Measurements from ENCODE around the gene ULK3. TPM values are rescaled to one million over a fixed set of nuclear protein-coding genes. Genes with fewer than 3 reads are reported as not detected.

ULK3 gene
- total and polyA plus RNA-seq, 2 of the 4 experiments (the other 2 are of a cell fraction): 11.8 to 22.7 TPM

- Histone ChIP-seq H4K8ac (ENCODE audit: low read depth in 2 of 2, low read length in 2 of 2) (no peak overlapping the region), H2BK120ac (ENCODE audit: low read depth, low read length) (no peak overlapping the region), H3K4me1 (ENCODE audit: control insufficient read depth, insufficient read depth, low read length) (peaks cover 18% of the 10 kb centered on the region), H3K14ac (replicated peaks; ENCODE audit: low read depth, low read length) (no peak overlapping the region), H3K23ac (ENCODE audit: low read depth, low read length) (peak overlapping the region; percentile 50; the same call in 1 of the 2 replicates), H4K20me1 (ENCODE audit: insufficient read depth, low read length) (peaks cover 64% of the 10 kb centered on the region), H3K79me1 (ENCODE audit: low read depth in 1 of 2, low read length in 2 of 2) (peaks cover 13 to 76% of the 10 kb centered on the region in 2 experiments; a peak in 3 of 4 replicates), H3K4ac (ENCODE audit: low read depth, low read length) (no peak overlapping the region), H4K5ac (ENCODE audit: low read depth, low read length) (no peak overlapping the region), H3K9me1 (ENCODE audit: insufficient read depth, low read length) (peaks cover 38% of the 10 kb centered on the region), H3K4me2 (ENCODE audit: low read depth, low read length) (no peak overlapping the region), H3K56ac (ENCODE audit: extremely low read depth, insufficient read depth, low read length) (no peak overlapping the region), H2BK15ac (ENCODE audit: low read depth, low read length) (no peak overlapping the region), H4K91ac (ENCODE audit: insufficient read depth, low read depth, low read length) (no peak overlapping the region), H2BK5ac (ENCODE audit: low read depth, low read length, poor library complexity, severe bottlenecking) (no peak overlapping the region), H2AK9ac (replicated peaks; ENCODE audit: low read depth, low read length, poor library complexity) (no peak overlapping the region), H3K36me3 (ENCODE audit: control insufficient read depth, insufficient read depth, low read length) (peaks cover 2% of the 10 kb centered on the region), H3K27ac (ENCODE audit: insufficient read depth, low read length) (no peak overlapping the region), H3K27me3 (ENCODE audit: control insufficient read depth, insufficient read depth, low read length) (no peaks in the 10 kb centered on the region), H2AK5ac (ENCODE audit: low read depth, low read length) (no peak overlapping the region), H2BK20ac (ENCODE audit: low read depth, low read length) (no peak overlapping the region), H3K18ac (ENCODE audit: low read depth, low read length) (no peak overlapping the region), H3K9me3 (ENCODE audit: control insufficient read depth, insufficient read depth, low read length) (no peaks in the 10 kb centered on the region), H2AFZ (replicated peaks; ENCODE audit: low read length, poor library complexity) (no peak overlapping the region), H3K9ac (ENCODE audit: low read depth, low read length) (no peak overlapping the region), H3K4me3 (ENCODE audit: insufficient read depth, low read depth, low read length) (no peak overlapping the region)
- in situ Hi-C loops (cut with MboI; ENCODE audit: low sequenced_read_pairs) (no loop called here), intact Hi-C loops (cut with micrococcal nuclease) (no loop called here), dilution Hi-C loops (cut with HindIII; ENCODE audit: low sequenced_read_pairs, unreplicated experiment) (no loop called here)
- DNase-seq (no peak), ATAC-seq (ENCODE audit: low read depth) (no peak)
- BruUV-seq (replicated peaks): TSS peak; percentile 18
- no CpG with 5 or more reads among the region's 6 CpGs for WGBS, 2 experiments (ENCODE audit: extremely low coverage in 2 of 2, insufficient read length in 1 of 2)
- ChIA-PET POLR2A (ENCODE audit: unreplicated experiment) (interaction anchor here (0.7 kb wide), 1 partner anchor 9 kb away, joined by 4 read pairs; no protein-coding TSS in a partner anchor), CTCF (interaction anchor here (1.1 to 1.2 kb wide), 2 partner anchors 88 to 100 kb away, joined by 3 to 10 read pairs; no protein-coding TSS in a partner anchor)
- peak; percentile 32; the same call in 1 of the 2 replicates for TF ChIP-seq MAFK (IDR thresholded peaks at IDR 0.05; ENCODE audit: low read depth, low read length)
- TF ChIP-seq FOS (IDR thresholded peaks at IDR 0.05; ENCODE audit: low read depth, low read length): no peak
These were observed 27.7 kb upstream of the ULK3 start for GRCh38 chr15:74870436-74871215.

Data from IMR-90 (cell line).